Measurements from ENCODE around the gene NCSTN. TPM values are rescaled to one million over a fixed set of nuclear protein-coding genes. Genes with fewer than 3 reads are reported as not detected.
A peak's percentile ranks its signal among the peaks of the same experiment; 100 is the strongest.

The NCSTN gene
- total RNA-seq, 1 donor from 2014 or later, result 108 TPM

DNA sequence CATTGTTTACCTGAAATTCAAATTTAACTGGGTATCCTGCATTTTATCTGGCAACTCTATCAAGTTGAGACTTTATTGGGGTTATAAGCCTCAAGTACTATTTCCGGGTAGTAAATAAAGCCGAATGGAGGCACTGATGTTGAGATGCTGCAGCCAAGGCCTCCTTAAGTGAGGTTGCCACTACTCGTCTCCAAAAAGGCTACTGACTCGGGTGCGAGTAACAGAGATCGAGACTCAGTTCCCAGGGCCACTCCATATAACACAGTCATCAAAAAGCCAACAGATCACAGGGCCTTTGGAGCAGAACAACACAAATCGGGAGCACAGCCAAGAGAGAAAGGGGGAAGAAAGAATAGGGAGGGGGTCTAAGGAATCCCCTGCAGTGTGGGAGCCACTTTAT lies 657 bp upstream of the NCSTN start:
- Histone ChIP-seq H3K36me3 (peaks cover 48% of the 10 kb centered on the region), H3K9me3 (no peaks in the 10 kb centered on the region), H3K4me1 (peaks cover 51% of the 10 kb centered on the region), H3K27me3 (ENCODE audit: low read depth) (no peaks in the 10 kb centered on the region), H3K27ac (peak overlapping the region; percentile 94), H3K4me3 (peak overlapping the region; percentile 88)
- ATAC-seq, result peak in 1 of 2 donors; percentile 34
- intact Hi-C loops (cut with DNase I), result no loop called here
- TF ChIP-seq, protein P1, sequence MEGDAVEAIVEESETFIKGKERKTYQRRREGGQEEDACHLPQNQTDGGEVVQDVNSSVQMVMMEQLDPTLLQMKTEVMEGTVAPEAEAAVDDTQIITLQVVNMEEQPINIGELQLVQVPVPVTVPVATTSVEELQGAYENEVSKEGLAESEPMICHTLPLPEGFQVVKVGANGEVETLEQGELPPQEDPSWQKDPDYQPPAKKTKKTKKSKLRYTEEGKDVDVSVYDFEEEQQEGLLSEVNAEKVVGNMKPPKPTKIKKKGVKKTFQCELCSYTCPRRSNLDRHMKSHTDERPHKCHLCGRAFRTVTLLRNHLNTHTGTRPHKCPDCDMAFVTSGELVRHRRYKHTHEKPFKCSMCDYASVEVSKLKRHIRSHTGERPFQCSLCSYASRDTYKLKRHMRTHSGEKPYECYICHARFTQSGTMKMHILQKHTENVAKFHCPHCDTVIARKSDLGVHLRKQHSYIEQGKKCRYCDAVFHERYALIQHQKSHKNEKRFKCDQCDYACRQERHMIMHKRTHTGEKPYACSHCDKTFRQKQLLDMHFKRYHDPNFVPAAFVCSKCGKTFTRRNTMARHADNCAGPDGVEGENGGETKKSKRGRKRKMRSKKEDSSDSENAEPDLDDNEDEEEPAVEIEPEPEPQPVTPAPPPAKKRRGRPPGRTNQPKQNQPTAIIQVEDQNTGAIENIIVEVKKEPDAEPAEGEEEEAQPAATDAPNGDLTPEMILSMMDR (IDR thresholded peaks at IDR 0.05), result no peak
- no peak for DNase-seq

- TF ChIP-seq, protein P1 (IDR thresholded peaks at IDR 0.05), result no peak
- DNase-seq, result no peak
- no peak for ATAC-seq
- Histone ChIP-seq H3K36me3 (peaks cover 48% of the 10 kb centered on the region), H3K27ac (no peak overlapping the region), H3K9me3 (no peaks in the 10 kb centered on the region), H3K4me1 (peaks cover 48% of the 10 kb centered on the region), H3K4me3 (peak overlapping the region; percentile 88), H3K27me3 (ENCODE audit: low read depth) (no peaks in the 10 kb centered on the region)
- intact Hi-C loops (cut with DNase I), result no loop called here
These were observed 1.1 kb downstream of the NCSTN start for GRCh38 chr1:160344241-160344640.

DNA sequence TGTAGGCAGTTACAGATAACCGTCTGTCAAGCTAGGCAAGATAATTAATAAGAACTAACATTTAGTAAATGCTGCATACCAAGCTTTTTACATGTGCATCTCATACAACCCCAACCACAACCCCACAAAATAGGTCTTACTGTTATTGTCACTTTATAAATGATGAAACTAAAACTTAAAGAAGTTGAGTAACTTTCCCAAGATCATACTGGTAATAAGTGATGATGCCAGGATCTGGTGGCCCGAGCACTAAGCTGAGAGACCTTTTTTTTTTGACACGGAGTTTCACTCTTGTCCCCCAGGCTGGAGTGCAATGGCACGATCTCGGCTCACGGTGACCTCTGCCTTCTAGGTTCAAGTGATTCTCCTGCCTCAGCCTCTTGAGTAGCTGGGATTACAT lies 1.8 kb downstream of the NCSTN start:
- intact Hi-C loops (cut with DNase I), result no loop called here
- TF ChIP-seq, protein P1 (IDR thresholded peaks at IDR 0.05), result no peak
- H3K4me3 ChIP-seq, result no peak overlapping the region
- ATAC-seq (no peak), DNase-seq (no peak)
- H3K27me3 ChIP-seq (ENCODE audit: low read depth), result no peaks in the 10 kb centered on the region
- peaks cover 48% of the 10 kb centered on the region for H3K36me3 ChIP-seq
- H3K27ac ChIP-seq, result no peak overlapping the region
- H3K4me1 ChIP-seq, result peaks cover 41% of the 10 kb centered on the region
- H3K9me3 ChIP-seq, result no peaks in the 10 kb centered on the region

GRCh38 chr1:160346463-160346862 lies 3.3 kb downstream of the NCSTN start:
- ATAC-seq (no peak), DNase-seq (peak; percentile 57)
- Histone ChIP-seq H3K9me3 (no peaks in the 10 kb centered on the region), H3K4me3 (no peak overlapping the region), H3K36me3 (peaks cover 62% of the 10 kb centered on the region), H3K27ac (peak overlapping the region; percentile 63), H3K27me3 (ENCODE audit: low read depth) (no peaks in the 10 kb centered on the region), H3K4me1 (peaks cover 26% of the 10 kb centered on the region)
- TF ChIP-seq, protein P1 (IDR thresholded peaks at IDR 0.05), result no peak
- intact Hi-C loops (cut with DNase I), result no loop called here

DNA sequence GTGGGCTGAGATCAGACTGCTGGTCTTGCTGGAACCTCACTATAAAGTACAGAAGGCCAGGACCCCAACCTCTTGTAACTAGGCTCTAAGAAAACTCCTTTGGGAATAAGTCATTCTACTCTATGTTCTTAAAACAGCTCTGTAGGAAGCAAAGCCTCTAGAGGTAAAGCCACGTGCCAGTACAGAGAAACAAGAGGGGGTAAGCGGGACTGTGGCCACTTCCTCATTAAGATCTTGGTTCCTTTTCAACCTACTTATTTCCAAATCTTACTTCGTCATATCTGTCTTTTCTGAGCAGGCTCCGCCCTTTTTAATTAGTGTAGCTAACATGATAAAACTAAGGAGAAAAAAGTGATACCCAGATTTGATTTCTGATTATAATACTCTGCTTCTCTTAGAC lies 3.8 kb downstream of the NCSTN start:
- peak overlapping the region; percentile 63 for H3K27ac ChIP-seq
- no peaks in the 10 kb centered on the region for H3K27me3 ChIP-seq (ENCODE audit: low read depth)
- TF ChIP-seq, protein P1 (IDR thresholded peaks at IDR 0.05), result no peak
- no peak overlapping the region for H3K4me3 ChIP-seq
- ATAC-seq (peak; percentile 27 to 68), DNase-seq (peak; percentile 66)
- no peaks in the 10 kb centered on the region for H3K9me3 ChIP-seq
- intact Hi-C loops (cut with DNase I), result no loop called here
- peaks cover 21% of the 10 kb centered on the region for H3K4me1 ChIP-seq
- peaks cover 67% of the 10 kb centered on the region for H3K36me3 ChIP-seq

DNA sequence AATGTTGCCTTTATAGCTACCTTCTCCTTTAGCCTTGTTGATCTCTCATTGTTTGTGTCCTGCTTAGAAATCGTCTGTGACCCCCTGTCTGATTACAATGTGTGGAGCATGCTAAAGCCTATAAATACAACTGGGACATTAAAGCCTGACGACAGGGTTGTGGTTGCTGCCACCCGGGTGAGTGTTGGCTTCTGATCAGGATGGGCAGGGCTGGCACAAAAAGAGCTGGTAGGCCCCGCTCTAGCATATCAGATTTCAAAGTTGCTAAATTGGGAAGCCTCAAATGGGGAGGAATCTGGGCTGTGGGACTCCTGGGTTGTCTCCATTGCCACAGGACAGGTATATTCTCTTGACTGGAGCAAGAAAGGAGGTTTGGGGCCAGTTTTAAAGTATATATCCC lies 8.4 kb downstream of the NCSTN start:
- TF ChIP-seq, protein P1 (IDR thresholded peaks at IDR 0.05), result no peak
- Histone ChIP-seq H3K36me3 (peaks cover 100% of the 10 kb centered on the region), H3K27ac (no peak overlapping the region), H3K9me3 (no peaks in the 10 kb centered on the region), H3K27me3 (ENCODE audit: low read depth) (no peaks in the 10 kb centered on the region), H3K4me3 (no peak overlapping the region), H3K4me1 (no peaks in the 10 kb centered on the region)
- intact Hi-C loops (cut with DNase I), result no loop called here
- DNase-seq (no peak), ATAC-seq (no peak)
